ENCODE measurements around the gene KRTAP2-2.
"Not testable (repeated sequence)": the region's sequence is repeated elsewhere in the genome, so short reads cannot be mapped to it uniquely, and the experiment has no call there.

The KRTAP2-2 gene

DNA sequence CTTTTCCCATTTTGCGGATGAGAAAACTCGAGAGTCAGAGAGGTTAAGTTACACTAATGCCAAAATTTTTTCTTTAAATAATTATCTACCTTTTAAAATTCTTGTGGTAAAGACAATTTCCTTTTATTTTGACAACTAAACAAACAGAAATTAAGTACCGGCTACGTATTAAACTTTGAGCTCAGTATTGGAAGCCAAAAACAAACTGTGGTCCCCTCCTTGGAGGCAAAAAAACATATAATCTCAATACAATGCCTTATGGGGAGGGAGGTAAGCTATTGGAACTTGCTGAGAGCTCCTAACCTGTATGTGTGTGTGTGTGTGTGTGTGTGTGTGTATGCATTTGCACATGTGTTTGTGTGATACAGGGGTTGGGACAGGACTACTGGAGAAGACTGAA lies 8.4 kb upstream of the KRTAP2-2 start:
- no peak for DNase-seq

GRCh38 chr17:41061964-41062363 lies 6.9 kb upstream of the KRTAP2-2 start:
- no peak for DNase-seq

GRCh38 chr17:41060052-41060604 lies 5.1 kb upstream of the KRTAP2-2 start, which contains the start of gene KRTAP2-3:
Gene KRTAP2-3, minus strand, starts transcription at chr17:41060114. Its CDS starts 64 bp downstream, at chr17:41060050.
- no peak for DNase-seq

DNA sequence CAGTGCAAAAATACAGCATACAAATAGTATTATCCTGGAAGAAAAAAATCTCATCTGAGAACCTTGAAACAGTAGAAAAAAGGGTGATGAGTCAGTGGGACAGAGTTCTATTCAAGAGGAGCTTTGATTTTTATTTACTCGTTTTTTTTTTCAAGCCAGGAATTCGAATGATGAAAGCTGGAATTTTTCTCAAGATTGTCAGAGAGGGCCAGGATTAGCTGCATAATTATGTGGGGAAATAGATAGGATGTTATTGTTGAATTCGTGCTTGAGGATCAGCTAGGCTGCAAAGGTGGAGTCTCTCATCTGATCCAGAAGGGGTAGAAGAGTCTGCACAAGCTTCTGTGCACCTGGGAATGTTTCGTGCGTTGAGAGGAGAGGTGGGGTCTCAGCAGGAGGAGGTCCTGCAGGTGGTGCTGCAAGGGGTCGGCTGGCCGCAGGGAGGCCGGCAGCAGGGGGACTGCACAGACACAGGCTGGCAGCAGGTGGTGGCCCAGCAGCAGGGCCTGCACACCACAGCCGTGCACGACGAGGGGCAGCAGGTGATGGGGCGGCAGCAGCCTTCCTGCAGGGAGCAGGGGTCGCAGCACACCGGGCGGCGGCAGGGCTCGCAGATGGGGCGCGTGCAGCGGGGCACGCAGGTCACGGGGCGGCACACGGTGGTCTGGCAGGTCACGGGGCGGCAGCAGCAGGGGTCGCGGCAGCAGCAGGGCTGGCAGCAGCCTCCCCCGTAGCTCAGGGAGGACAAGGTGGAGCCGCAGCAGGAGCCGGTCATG lies 4.4 kb upstream of the KRTAP2-2 start:
- not testable (repeated sequence) for DNase-seq

DNA sequence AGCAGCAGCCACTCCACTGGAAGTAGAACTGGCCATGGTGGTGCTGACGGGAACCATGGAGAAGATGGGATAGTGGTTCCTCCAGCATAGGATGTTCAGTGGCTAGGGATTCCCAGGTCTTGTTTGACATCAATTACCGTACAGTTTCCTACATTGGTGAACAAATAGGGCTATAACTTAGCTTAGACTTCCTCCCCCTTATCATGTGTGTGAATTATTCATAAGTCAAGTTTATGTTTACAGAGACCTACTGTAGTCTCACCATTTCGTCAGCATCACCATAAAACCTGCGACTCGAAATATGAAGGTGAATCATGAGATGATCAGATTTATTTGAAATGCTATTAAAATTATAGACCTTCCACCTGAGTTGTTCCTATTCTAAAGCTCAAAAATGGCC lies 3.7 kb upstream of the KRTAP2-2 start:
- no peak for DNase-seq

DNA sequence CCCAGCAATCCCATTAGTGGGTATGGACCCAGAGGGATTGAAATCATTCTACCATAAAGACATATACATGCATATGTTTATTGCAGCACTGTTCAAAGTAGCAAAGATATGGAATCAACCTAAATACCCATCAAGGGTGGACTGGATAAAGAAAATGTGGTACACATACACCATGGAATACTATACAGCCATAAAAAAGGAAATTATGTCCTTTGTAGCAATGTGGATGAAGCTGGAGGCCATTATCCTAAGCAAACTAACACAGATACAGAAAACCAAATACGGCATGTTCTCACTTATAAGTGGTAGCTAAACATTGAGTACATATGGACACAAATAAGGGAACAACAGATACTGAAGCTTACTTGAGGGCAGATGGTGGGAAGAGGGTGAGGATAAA lies 2.5 kb upstream of the KRTAP2-2 start:
- DNase-seq, result no peak

- not testable (repeated sequence) for DNase-seq
Observed at GRCh38 chr17:41054556-41054955, 474 bp downstream of the KRTAP2-2 start.

DNA sequence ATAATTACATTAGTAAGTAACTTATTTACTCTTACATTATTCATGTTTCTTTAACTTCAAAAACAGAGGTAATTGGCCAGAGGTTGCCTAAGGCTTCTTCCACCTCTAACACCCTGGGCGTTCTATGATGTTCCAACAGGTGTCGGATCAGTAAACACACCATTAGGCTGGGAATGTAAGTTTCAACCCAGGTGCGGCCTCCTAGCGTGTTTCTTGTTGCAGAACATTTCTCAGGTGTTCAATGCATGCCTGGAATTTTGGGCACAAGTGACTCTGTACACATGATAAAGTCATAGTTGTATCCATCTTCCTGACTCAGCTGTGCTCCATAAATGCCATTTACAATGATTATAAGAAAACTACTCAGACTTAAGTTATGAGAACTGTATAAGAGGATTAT lies 1.0 kb downstream of the KRTAP2-2 start:
- DNase-seq, result no peak

GRCh38 chr17:41052566-41052965 lies 2.5 kb downstream of the KRTAP2-2 start:
- no peak for DNase-seq

DNA sequence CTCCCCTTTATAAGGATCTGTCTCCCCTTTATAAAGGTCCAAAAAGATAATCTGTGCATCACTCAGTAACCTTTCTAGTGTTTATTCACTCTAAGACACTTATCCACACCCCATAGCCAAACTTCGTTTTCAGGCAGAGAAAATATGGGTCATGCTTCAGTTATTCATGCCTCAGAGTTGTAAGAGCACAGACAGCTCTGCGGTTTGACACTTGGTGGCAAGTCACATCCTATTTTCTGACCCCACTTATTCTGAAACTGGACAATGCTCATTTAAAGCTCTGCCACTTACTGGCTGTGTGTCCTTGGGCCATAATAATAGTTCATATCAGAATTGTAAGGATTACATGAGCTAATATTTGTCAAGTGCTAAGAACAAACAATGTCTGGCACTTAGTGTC lies 5.9 kb downstream of the KRTAP2-2 start:
- no peak for DNase-seq

DNA sequence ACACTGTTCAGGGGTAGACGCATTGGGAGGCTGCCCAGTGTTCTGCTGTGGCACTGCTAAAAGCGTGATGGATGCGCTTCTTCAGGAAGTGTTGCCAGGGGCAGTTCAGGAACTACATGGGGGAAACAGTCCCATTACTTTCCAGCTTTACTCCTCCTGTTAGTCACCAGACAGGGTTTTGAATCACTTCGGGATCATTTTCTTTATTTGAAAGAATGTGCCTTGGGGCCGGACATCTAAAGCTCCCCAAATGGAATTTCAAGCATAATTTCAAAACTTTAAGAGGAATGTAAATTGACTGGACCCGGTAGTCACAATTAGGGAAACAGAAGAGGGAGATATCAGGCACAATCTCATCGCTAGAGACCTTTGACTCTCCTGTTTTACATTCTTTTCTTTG lies 6.6 kb downstream of the KRTAP2-2 start:
- DNase-seq, result no peak

DNA sequence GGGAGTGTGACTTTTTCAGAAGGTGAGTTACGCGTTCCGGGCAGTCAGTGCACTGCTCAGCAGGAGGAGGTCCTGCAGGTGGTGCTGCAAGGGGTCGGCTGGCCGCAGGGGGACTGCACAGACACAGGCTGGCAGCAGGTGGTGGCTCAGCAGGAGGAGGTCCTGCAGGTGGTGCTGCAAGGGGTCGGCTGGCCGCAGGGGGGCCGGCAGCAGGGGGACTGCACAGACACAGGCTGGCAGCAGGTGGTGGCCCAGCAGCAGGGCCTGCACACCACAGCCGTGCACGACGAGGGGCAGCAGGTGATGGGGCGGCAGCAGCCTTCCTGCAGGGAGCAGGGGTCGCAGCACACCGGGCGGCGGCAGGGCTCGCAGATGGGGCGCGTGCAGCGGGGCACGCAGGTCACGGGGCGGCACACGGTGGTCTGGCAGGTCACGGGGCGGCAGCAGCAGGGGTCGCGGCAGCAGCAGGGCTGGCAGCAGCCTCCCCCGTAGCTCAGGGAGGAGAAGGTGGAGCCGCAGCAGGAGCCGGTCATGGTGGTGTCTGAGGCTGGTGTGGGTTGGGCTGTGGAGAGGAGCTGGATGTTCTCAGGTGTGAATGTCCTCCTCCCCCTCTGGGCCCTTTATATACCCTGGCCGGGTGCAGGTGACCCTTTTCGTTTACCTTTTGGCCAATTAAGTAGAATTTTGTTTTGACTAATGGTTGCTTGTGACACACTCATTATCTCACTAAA lies 8.1 kb downstream of the KRTAP2-2 start, which contains the start of gene KRTAP2-1:
Gene KRTAP2-1 (minus strand): TSS at position 582 of the 731 bp plus-strand sequence. CDS start 49 bp downstream, at position 533.
- not testable (repeated sequence) for DNase-seq

GRCh38 chr17:41042953-41043352 lies 12.1 kb downstream of the KRTAP2-2 start:
- no peak for DNase-seq

- not testable (repeated sequence) for DNase-seq
Observed at GRCh38 chr17:41040783-41041571, 14.1 kb downstream of the KRTAP2-2 start, which contains the start of gene KRTAP1-1. Gene KRTAP1-1, minus strand, starts transcription at chr17:41041450. Its CDS starts 53 bp downstream, at chr17:41041397.

DNA sequence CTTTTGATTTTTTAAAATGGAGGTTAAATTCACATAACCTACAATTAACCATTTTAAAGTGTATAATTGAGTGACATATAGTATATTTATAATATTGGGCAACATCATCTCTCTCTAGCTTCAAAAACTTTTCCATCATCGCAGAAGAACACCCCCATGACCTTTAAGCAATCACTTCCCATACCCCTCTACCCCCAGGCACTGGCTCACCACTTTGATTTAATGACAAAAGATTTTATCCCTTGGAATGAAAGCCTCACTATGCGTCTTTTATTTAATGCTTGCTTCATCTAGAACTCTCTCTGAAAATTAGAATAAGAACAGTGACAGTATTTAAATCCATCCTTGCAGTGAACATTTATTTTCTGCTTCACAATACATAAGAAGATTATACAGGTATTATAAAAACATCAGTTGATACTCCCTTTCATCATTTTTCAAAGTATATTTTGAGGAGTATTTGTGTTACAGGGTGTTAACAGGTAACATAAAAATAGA lies 17.1 kb downstream of the KRTAP2-2 start:
- no peak for DNase-seq

- not testable (repeated sequence) for DNase-seq
Observed at GRCh38 chr17:41034346-41034935, 20.6 kb downstream of the KRTAP2-2 start, which contains the start of gene KRTAP1-3. Gene KRTAP1-3, minus strand, starts transcription at chr17:41034874. Its CDS starts 53 bp downstream, at chr17:41034821.

GRCh38 chr17:41029633-41030245 lies 25.3 kb downstream of the KRTAP2-2 start, which contains the start of gene KRTAP1-4:
Gene KRTAP1-4, minus strand, starts transcription at chr17:41030195. Its CDS starts 117 bp downstream, at chr17:41030078.
- no peak for DNase-seq

GRCh38 chr17:41026715-41027471 lies 28.1 kb downstream of the KRTAP2-2 start, which contains the start of gene KRTAP1-5:
Gene KRTAP1-5, minus strand, starts transcription at chr17:41027208. Its CDS starts 53 bp downstream, at chr17:41027155.
- DNase-seq, result no peak

GRCh38 chr17:41024697-41025096 lies 30.3 kb downstream of the KRTAP2-2 start:
- DNase-seq, result no peak

DNA sequence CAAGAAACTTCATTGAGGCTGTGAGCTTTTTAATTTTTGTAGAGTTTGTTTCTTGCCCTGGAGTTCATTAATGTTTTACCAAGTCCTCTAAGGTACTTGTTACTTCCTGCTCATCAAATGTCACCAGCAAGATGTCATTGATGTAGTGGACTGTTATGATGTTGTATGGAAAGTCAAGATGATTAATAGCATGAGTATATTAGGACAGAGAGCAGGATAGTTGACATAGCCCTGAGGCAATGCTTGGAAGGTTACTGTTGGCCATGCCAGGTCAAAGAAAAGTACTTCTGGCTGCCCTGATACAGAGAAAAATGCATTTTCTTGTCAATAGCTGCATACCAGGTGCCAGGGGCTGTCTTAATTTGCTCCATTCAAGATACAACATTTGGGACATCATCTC lies 34.7 kb downstream of the KRTAP2-2 start:
- DNase-seq, result no peak
